Measurements from ENCODE around the gene RELA. TPM values are rescaled to one million over a fixed set of nuclear protein-coding genes. Genes with fewer than 3 reads are reported as not detected.

RELA gene
- total RNA-seq, 2 experiments from 2014 or later: 48.0 to 78.9 TPM

DNA sequence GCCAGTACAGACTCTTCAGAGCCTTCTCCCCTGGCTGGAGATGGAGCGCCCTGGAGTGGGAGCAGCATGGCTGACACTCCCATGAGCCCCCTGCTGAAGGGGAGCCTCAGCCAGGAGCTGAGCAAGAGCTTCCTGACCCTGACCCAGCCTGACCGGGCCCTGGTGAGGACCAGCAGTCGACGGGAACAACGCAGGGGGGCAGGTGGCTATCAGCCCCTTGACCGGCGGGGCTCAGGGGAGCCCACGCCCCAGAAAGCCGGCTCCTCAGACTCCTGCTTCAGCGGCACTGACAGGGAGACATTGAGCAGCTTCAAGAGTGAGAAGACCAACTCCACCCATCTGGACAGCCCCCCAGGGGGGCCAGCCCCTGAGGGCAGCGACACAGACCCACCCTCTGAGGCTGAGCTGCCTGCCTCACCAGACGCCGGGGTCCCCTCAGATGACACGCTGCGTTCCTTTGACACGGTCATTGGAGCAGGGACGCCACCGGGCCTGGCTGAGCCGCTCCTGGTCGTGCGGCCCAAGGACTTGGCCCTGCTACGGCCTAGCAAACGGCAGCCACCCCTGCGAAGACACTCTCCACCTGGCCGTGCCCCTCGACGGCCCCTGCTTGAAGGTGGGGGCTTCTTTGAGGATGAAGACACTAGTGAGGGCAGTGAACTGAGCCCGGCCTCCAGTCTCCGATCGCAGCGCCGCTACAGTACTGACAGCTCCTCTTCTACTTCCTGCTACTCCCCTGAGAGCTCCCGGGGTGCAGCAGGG is 44.5 kb downstream of the RELA start:
- Histone ChIP-seq H3K4me3 (ENCODE audit: low read depth, low read length, poor library complexity, severe bottlenecking) (no peak overlapping the region), H3K9me3 (ENCODE audit: low read length) (no peaks in the 10 kb centered on the region), H3K27ac (ENCODE audit: low read depth, low read length, poor library complexity, severe bottlenecking) (no peak overlapping the region), H3K36me3 (ENCODE audit: insufficient read depth, low read length) (peaks cover 59% of the 10 kb centered on the region), H3K4me1 (ENCODE audit: insufficient read depth, low read length, poor library complexity, severe bottlenecking) (peaks cover 23% of the 10 kb centered on the region), H2AFZ (ENCODE audit: low read length) (no peak overlapping the region), H4K20me1 (ENCODE audit: insufficient read depth, low read length) (no peaks in the 10 kb centered on the region), H3K4me2 (ENCODE audit: low read length) (peak overlapping the region; percentile 6; the same call in 1 of the 2 replicates), H3K79me2 (ENCODE audit: insufficient read depth, low read depth, low read length) (peaks cover 40% of the 10 kb centered on the region), H3K9me2 (ENCODE audit: insufficient read depth, low read length) (no peaks in the 10 kb centered on the region)
- BruUV-seq (replicated peaks): no TSS peak
- CTCF ChIA-PET (ENCODE audit: unreplicated experiment): no interaction called here
- POLR2A ChIA-PET: no interaction called here
- intact Hi-C loops (cut with micrococcal nuclease; ENCODE audit: unreplicated experiment): no loop called here
- DNase-seq (ENCODE audit: low spot score): no peak
- no peak for TF ChIP-seq EZH2phosphoT487 (IDR thresholded peaks at IDR 0.05; ENCODE audit: borderline replicate concordance, low read depth, low read length)
- TF ChIP-seq, protein P1, sequence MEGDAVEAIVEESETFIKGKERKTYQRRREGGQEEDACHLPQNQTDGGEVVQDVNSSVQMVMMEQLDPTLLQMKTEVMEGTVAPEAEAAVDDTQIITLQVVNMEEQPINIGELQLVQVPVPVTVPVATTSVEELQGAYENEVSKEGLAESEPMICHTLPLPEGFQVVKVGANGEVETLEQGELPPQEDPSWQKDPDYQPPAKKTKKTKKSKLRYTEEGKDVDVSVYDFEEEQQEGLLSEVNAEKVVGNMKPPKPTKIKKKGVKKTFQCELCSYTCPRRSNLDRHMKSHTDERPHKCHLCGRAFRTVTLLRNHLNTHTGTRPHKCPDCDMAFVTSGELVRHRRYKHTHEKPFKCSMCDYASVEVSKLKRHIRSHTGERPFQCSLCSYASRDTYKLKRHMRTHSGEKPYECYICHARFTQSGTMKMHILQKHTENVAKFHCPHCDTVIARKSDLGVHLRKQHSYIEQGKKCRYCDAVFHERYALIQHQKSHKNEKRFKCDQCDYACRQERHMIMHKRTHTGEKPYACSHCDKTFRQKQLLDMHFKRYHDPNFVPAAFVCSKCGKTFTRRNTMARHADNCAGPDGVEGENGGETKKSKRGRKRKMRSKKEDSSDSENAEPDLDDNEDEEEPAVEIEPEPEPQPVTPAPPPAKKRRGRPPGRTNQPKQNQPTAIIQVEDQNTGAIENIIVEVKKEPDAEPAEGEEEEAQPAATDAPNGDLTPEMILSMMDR (conservative IDR thresholded peaks at IDR 0.05; ENCODE audit: low read length): no peak

DNA sequence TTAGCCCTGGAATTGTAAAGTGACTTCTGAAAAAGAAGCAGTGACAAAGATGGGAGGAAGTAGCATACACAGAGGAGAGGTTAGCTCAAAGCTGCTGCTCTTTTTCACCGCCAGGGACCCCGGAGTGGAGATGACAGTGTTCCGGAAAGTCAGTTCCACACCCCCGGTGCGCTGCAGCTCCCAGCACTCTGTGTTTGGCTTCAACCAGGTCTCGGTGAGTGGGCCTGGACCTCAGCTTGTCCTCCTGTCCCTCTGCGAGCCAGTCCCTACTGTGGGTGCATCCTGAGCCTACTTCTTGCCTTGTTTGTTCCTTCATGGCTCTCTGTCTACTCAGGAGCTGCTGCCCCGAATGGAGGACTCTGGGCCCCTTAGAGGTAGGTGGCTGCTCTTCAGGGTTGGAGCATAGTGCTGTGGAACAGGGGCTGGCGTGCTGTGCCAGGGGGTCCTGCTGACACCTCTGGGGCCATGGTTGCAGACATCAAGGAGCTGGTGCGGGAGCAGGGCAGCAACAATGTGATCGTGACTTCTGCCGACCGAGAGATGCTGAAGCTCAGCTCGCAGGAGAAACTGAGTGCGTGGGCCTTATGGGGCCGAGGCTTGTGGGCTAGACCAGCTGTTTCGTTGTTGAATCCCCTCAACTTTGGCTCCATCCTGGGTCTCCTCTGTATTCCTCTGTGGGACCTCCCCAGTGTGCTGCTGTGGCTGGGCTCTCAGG is 45.4 kb downstream of the RELA start:
- Histone ChIP-seq H3K36me3 (ENCODE audit: insufficient read depth, low read length) (peaks cover 54% of the 10 kb centered on the region), H3K27ac (ENCODE audit: low read depth, low read length, poor library complexity, severe bottlenecking) (peak overlapping the region; percentile 75), H4K20me1 (ENCODE audit: insufficient read depth, low read length) (no peaks in the 10 kb centered on the region), H3K4me1 (ENCODE audit: insufficient read depth, low read length, poor library complexity, severe bottlenecking) (peaks cover 31% of the 10 kb centered on the region), H3K4me2 (ENCODE audit: low read length) (peak overlapping the region; percentile 99), H3K9me2 (ENCODE audit: insufficient read depth, low read length) (no peaks in the 10 kb centered on the region), H3K9me3 (ENCODE audit: low read length) (no peaks in the 10 kb centered on the region), H3K79me2 (ENCODE audit: insufficient read depth, low read depth, low read length) (peaks cover 48% of the 10 kb centered on the region), H2AFZ (ENCODE audit: low read length) (no peak overlapping the region), H3K4me3 (ENCODE audit: low read depth, low read length, poor library complexity, severe bottlenecking) (peak overlapping the region; percentile 97)
- BruUV-seq (replicated peaks): no TSS peak
- TF ChIP-seq EZH2phosphoT487 (IDR thresholded peaks at IDR 0.05; ENCODE audit: borderline replicate concordance, low read depth, low read length): no peak
- TF ChIP-seq, protein P1 (conservative IDR thresholded peaks at IDR 0.05; ENCODE audit: low read length): peak; percentile 43
- POLR2A ChIA-PET: no interaction called here
- CTCF ChIA-PET (ENCODE audit: unreplicated experiment): interaction anchor here (0.6 kb wide), 1 partner anchor 102 kb away, joined by 3 read pairs; no protein-coding TSS in a partner anchor
- intact Hi-C loops (cut with micrococcal nuclease; ENCODE audit: unreplicated experiment): no loop called here
- peak; percentile 40 for DNase-seq (ENCODE audit: low spot score)

All from OCI-LY7 (cell line).